Measurements from ENCODE around the gene RNU4-1.

RNU4-1 gene

GRCh38 chr12:120276734-120277133 is 16.3 kb downstream of the RNU4-1 start:
- Histone ChIP-seq H3K27me3 (ENCODE audit: low read length) (no peaks in the 10 kb centered on the region), H3K27ac (ENCODE audit: low read depth, low read length) (no peak overlapping the region)

GRCh38 chr12:120267736-120268135 is 25.3 kb downstream of the RNU4-1 start:
- no peak overlapping the region for H3K9ac ChIP-seq (ENCODE audit: low read length)

More at GRCh38 chr12:120276734-120277133, 16.3 kb downstream of the RNU4-1 start:
- Histone ChIP-seq H4K20me1 (ENCODE audit: low read depth, low read length) (no peaks in the 10 kb centered on the region), H3K36me3 (ENCODE audit: low read length) (no peaks in the 10 kb centered on the region), H3F3A (ENCODE audit: insufficient read depth) (no peaks in the 10 kb centered on the region; the same call in 1 of the 2 replicates), H3K9ac (ENCODE audit: low read length) (no peak overlapping the region), H3K79me2 (ENCODE audit: insufficient read depth, low read length) (no peaks in the 10 kb centered on the region), H3K4me2 (ENCODE audit: low read depth, low read length, poor library complexity, severe bottlenecking) (no peak overlapping the region), H3K4me3 (ENCODE audit: insufficient read depth, low read length, poor library complexity, severe bottlenecking) (no peak overlapping the region), H3K9me2 (replicated peaks; ENCODE audit: insufficient read depth, low read length) (no peaks in the 10 kb centered on the region), H2AFZ (ENCODE audit: low read depth, low read length, severe bottlenecking) (no peak overlapping the region), H3K9me3 (ENCODE audit: insufficient read depth, low read length) (no peaks in the 10 kb centered on the region)
- TF ChIP-seq EZH2phosphoT487 (conservative IDR thresholded peaks at IDR 0.05; ENCODE audit: low read length) (no peak), CTCF (IDR thresholded peaks at IDR 0.05; ENCODE audit: insufficient read depth, low read length, poor library complexity, severe bottlenecking) (no peak)

GRCh38 chr12:120266180-120266870 is 26.7 kb downstream of the RNU4-1 start:
- H4K20me1 ChIP-seq (ENCODE audit: low read depth, low read length) = no peaks in the 10 kb centered on the region
- no peak overlapping the region for H3K4me2 ChIP-seq (ENCODE audit: low read depth, low read length, poor library complexity, severe bottlenecking)
- no peaks in the 10 kb centered on the region for H3F3A ChIP-seq (ENCODE audit: insufficient read depth)
- H3K27ac ChIP-seq (ENCODE audit: low read depth, low read length) = no peak overlapping the region
- H3K4me3 ChIP-seq (ENCODE audit: insufficient read depth, low read length, poor library complexity, severe bottlenecking) = no peak overlapping the region
- no peaks in the 10 kb centered on the region for H3K36me3 ChIP-seq (ENCODE audit: low read length)
- H3K9ac ChIP-seq (ENCODE audit: low read length) = no peak overlapping the region
- no peaks in the 10 kb centered on the region for H3K79me2 ChIP-seq (ENCODE audit: insufficient read depth, low read length)
- H3K9me2 ChIP-seq (replicated peaks; ENCODE audit: insufficient read depth, low read length) = no peaks in the 10 kb centered on the region
- H2AFZ ChIP-seq (ENCODE audit: low read depth, low read length, severe bottlenecking) = no peak overlapping the region
- no peaks in the 10 kb centered on the region for H3K27me3 ChIP-seq (ENCODE audit: low read length)
- H3K9me3 ChIP-seq (ENCODE audit: insufficient read depth, low read length) = no peaks in the 10 kb centered on the region
- TF ChIP-seq CTCF (IDR thresholded peaks at IDR 0.05; ENCODE audit: insufficient read depth, low read length, poor library complexity, severe bottlenecking) (no peak), EZH2phosphoT487 (conservative IDR thresholded peaks at IDR 0.05; ENCODE audit: low read length) (no peak)

More at GRCh38 chr12:120267736-120268135, 25.3 kb downstream of the RNU4-1 start:
- H3K9me2 ChIP-seq (replicated peaks; ENCODE audit: insufficient read depth, low read length) = no peaks in the 10 kb centered on the region
- H3K4me3 ChIP-seq (ENCODE audit: insufficient read depth, low read length, poor library complexity, severe bottlenecking) = no peak overlapping the region
- H3K9me3 ChIP-seq (ENCODE audit: insufficient read depth, low read length) = no peaks in the 10 kb centered on the region
- no peaks in the 10 kb centered on the region for H3K36me3 ChIP-seq (ENCODE audit: low read length)
- no peak for TF ChIP-seq EZH2phosphoT487 (conservative IDR thresholded peaks at IDR 0.05; ENCODE audit: low read length)
- no peak for TF ChIP-seq CTCF (IDR thresholded peaks at IDR 0.05; ENCODE audit: insufficient read depth, low read length, poor library complexity, severe bottlenecking)
- H3K4me2 ChIP-seq (ENCODE audit: low read depth, low read length, poor library complexity, severe bottlenecking) = no peak overlapping the region
- no peaks in the 10 kb centered on the region for H3K79me2 ChIP-seq (ENCODE audit: insufficient read depth, low read length)
- no peaks in the 10 kb centered on the region for H4K20me1 ChIP-seq (ENCODE audit: low read depth, low read length)
- H3K27me3 ChIP-seq (ENCODE audit: low read length) = no peaks in the 10 kb centered on the region
- H3F3A ChIP-seq (ENCODE audit: insufficient read depth) = no peaks in the 10 kb centered on the region
- H3K27ac ChIP-seq (ENCODE audit: low read depth, low read length) = no peak overlapping the region
- H2AFZ ChIP-seq (ENCODE audit: low read depth, low read length, severe bottlenecking) = no peak overlapping the region
